Activated B cell treated with CpG ODN at 0.5 μM for 24 hours (primary cell): ENCODE results near the gene CRYBG3. TPM values are rescaled to one million over a fixed set of nuclear protein-coding genes. Genes with fewer than 3 reads are reported as not detected.

Experiments
- ATAC-seq: fragments of 200-7000 bp; cut with Tn5 transposase; one replicate; pipeline ENCODE4 v1.10.0; 2021; ENCODE audit warnings: low read depth, mild to moderate bottlenecking, moderate library complexity
- CTCF ChIA-PET: fragments of 350-600 bp; sonication (Branson Sonifier 250); formaldehyde crosslinking; loops from one replicate; lab custom pipeline; 2021; ENCODE audit warnings: antibody characterized with exemption; lab: Charles Lee
- POLR2A ChIA-PET: fragments of 350-600 bp; sonication (Branson Sonifier 250); formaldehyde crosslinking; loops from one replicate; lab custom pipeline; 2021; ENCODE audit warnings: antibody characterized with exemption; lab: Charles Lee
- DNase-seq: peaks from one replicate; pipeline ENCODE4 v3.0.0; 2022
- H3K27ac Mint-ChIP-seq: one replicate; pipeline ENCODE4 v1.8.0; 2020; ENCODE audit warnings: mixed read lengths
- H3K27me3 Mint-ChIP-seq: one replicate; pipeline ENCODE4 v1.8.0; 2021; ENCODE audit warnings: mixed read lengths
- H3K36me3 Mint-ChIP-seq: one replicate; pipeline ENCODE4 v1.8.0; 2021; ENCODE audit warnings: low read depth, mixed read lengths
- H3K4me1 Mint-ChIP-seq: one replicate; pipeline ENCODE4 v1.8.0; 2021; ENCODE audit warnings: mixed read lengths
- H3K4me3 Mint-ChIP-seq: one replicate; pipeline ENCODE4 v1.8.0; 2020; ENCODE audit warnings: mild to moderate bottlenecking, mixed read lengths
- H3K9me3 Mint-ChIP-seq: one replicate; pipeline ENCODE4 v1.8.0; 2020; ENCODE audit warnings: mixed read lengths
- CTCF ChIP-seq: fragments of 200-600 bp; IDR thresholded peaks from one replicate; pipeline ENCODE4 v1.8.0; 2022; ENCODE audit warnings: antibody characterized with exemption, mild to moderate bottlenecking
- intact Hi-C: fragments of 100-400 bp; cut with micrococcal nuclease; formaldehyde crosslinking; loops from one replicate; pipeline ENCODE4 v1.15.1; 2024
- total RNA-seq: library from RNA; stranded (reverse); gene quantifications from 2 replicates; pipeline ENCODE4 v1.2.3, GENCODE V29; 2022

Gene CRYBG3
- total RNA-seq, 1 donor from 2014 or later = 1.5 TPM

- Mint-ChIP-seq H3K36me3 (peaks cover 6% of the 10 kb centered on the region), H3K4me1 (no peaks in the 10 kb centered on the region), H3K27ac (no peak overlapping the region), H3K9me3 (no peaks in the 10 kb centered on the region), H3K27me3 (no peaks in the 10 kb centered on the region), H3K4me3 (no peak overlapping the region)
- POLR2A ChIA-PET = no interaction called here
- no peak for DNase-seq
- intact Hi-C loops = no loop called here
- TF ChIP-seq CTCF = no peak
- ATAC-seq = no peak
- CTCF ChIA-PET = interaction anchor here (1.1 to 1.5 kb wide), 3 partner anchors 10 to 219 kb away, joined by 3 to 5 read pairs (median 4); no protein-coding TSS in a partner anchor
These were observed 17.3 kb upstream of the CRYBG3 start for GRCh38 chr3:97804471-97804870.

DNA sequence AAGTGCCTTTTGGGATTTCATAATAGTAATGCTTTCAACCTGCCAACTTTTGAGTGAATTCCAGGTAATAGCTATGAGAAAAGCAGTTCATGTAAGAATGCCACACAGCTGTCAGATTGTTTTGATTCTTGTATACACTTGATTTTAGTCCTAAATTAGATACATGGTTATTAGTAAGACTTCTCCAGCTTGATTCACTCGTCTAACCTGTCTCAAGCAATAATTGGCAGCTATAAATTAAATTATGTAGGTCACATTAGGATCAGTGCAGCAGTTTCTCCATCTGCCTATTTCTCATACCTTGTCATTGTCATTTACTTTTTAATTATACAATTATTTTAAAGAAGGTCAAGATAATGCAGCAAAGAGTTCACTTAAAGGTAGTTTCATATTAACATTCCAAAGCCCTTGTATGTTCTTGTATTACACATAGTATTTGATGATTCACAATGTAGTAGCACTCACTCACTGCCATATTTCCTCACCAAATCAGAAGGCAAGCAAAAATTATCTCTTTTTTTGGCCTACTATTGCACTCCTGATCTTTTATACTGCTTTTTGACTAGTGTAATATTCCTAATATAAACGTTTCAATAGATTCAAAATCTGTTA lies 10.9 kb upstream of the CRYBG3 start:
- Mint-ChIP-seq H3K27ac (no peak overlapping the region), H3K27me3 (peaks cover 2% of the 10 kb centered on the region), H3K9me3 (no peaks in the 10 kb centered on the region), H3K4me1 (no peaks in the 10 kb centered on the region), H3K4me3 (no peak overlapping the region), H3K36me3 (no peaks in the 10 kb centered on the region)
- CTCF ChIA-PET = no interaction called here
- TF ChIP-seq CTCF = no peak
- intact Hi-C loops = no loop called here
- no peak for DNase-seq
- POLR2A ChIA-PET = no interaction called here
- ATAC-seq = no peak

- Mint-ChIP-seq H3K27me3 (peaks cover 22% of the 10 kb centered on the region), H3K4me3 (no peak overlapping the region), H3K27ac (no peak overlapping the region), H3K36me3 (no peaks in the 10 kb centered on the region), H3K4me1 (no peaks in the 10 kb centered on the region), H3K9me3 (no peaks in the 10 kb centered on the region)
- ChIA-PET POLR2A (no interaction called here), CTCF (no interaction called here)
- no peak for TF ChIP-seq CTCF
- no peak for DNase-seq
- no peak for ATAC-seq
- intact Hi-C loops = no loop called here
These were observed 6.5 kb upstream of the CRYBG3 start for GRCh38 chr3:97815149-97815917.

DNA sequence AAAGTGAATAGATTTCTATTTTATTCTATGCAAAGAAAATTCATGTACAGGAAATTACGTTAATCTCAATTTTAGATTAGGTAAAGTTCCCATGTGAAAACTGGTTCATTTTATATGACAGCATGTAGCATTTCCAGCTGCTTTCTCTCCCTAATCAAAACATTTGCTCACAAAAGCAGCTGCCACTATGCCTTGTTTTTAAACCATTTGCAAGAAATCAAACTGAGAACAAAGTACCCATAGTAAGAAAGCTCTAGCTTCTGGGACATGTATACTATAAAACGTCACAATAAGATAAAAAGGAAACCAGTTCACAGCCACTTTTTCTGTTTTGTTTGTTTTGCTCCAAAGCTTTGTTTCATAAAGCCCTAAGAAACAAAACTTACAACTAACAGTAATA lies 5.0 kb upstream of the CRYBG3 start:
- no peak for ATAC-seq
- ChIA-PET CTCF (no interaction called here), POLR2A (no interaction called here)
- no peaks in the 10 kb centered on the region for H3K36me3 Mint-ChIP-seq
- intact Hi-C loops = no loop called here
- no peak for DNase-seq
- H3K4me1 Mint-ChIP-seq = peaks cover 9% of the 10 kb centered on the region
- no peak overlapping the region for H3K27ac Mint-ChIP-seq
- no peak for TF ChIP-seq CTCF
- H3K4me3 Mint-ChIP-seq = no peak overlapping the region
- peaks cover 27% of the 10 kb centered on the region for H3K27me3 Mint-ChIP-seq
- H3K9me3 Mint-ChIP-seq = no peaks in the 10 kb centered on the region

DNA sequence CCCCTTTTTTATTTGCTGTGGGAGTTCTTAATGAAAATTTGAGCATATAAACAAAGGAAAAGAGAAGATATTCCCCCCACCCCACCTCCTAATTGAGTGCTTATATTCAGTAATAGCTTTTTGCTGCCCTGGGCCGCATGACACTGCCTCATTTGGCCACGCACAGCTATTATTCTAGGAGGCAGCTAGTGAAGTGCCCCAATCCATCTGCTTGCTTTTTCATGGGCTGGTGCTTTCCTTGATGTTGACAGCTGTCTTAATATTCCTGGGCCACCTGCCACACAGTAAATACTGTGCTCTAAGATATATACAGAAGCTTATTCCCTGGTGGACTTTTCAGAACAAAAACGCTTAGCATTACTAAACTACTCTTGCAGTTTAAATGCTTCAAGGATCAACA lies 3.8 kb upstream of the CRYBG3 start:
- ChIA-PET POLR2A (no interaction called here), CTCF (no interaction called here)
- Mint-ChIP-seq H3K4me3 (no peak overlapping the region), H3K9me3 (no peaks in the 10 kb centered on the region), H3K4me1 (peaks cover 15% of the 10 kb centered on the region), H3K27me3 (peaks cover 32% of the 10 kb centered on the region), H3K27ac (no peak overlapping the region), H3K36me3 (no peaks in the 10 kb centered on the region)
- intact Hi-C loops = no loop called here
- TF ChIP-seq CTCF = no peak
- no peak for ATAC-seq
- no peak for DNase-seq
